ENCODE measurements around the gene MRM3.
"Not testable (repeated sequence)": the region's sequence is repeated elsewhere in the genome, so short reads cannot be mapped to it uniquely, and the experiment has no call there.

The MRM3 gene

DNA sequence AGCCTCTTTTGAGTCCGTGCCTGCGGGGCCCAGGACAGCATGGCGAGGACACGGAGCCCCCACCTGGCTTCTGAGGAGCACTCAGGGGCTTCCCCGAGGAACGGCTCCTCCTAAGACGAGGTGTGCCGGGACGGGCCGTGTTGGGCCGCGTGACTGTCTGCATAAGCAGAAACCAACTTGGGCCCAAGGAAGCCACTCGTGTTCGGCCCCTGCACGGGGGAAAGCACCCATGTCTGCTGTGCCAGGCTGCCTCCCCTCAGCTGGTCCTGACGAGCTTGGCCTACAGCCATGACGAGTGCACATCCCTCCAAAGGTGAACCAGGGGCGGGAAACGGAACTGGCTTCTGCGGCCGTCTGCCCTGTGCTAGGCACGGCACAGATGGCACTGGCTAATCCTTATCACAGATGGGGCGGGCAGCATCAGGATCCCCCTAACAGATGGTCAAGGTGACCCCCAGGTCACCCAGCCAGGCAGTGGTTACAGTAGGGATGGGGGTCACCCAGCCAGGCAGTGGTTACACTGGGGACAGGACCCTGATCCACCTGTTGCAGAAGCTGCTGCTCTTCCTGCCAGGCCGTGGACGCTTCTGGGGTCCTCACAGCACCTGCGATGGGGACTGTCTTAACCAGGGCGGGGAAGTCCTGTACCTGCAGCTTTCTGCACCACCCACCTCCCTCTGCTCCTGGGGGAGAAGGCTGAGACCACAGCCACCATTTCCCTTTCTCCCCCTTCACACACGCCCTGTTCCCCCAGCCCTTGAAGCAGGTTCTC is 25.6 kb downstream of the MRM3 start:
- H3K4me3 Mint-ChIP-seq, result no peak overlapping the region
- H3K36me3 Mint-ChIP-seq (ENCODE audit: low read depth), result no peaks in the 10 kb centered on the region
- no peaks in the 10 kb centered on the region for H3K4me1 Mint-ChIP-seq (ENCODE audit: low read depth)
- H3K27me3 Mint-ChIP-seq (ENCODE audit: low read depth), result no peaks in the 10 kb centered on the region
- no peak overlapping the region for H3K27ac Mint-ChIP-seq
- peaks cover 4% of the 10 kb centered on the region for H3K9me3 Mint-ChIP-seq
- no peak for DNase-seq (ENCODE audit: low spot score)

DNA sequence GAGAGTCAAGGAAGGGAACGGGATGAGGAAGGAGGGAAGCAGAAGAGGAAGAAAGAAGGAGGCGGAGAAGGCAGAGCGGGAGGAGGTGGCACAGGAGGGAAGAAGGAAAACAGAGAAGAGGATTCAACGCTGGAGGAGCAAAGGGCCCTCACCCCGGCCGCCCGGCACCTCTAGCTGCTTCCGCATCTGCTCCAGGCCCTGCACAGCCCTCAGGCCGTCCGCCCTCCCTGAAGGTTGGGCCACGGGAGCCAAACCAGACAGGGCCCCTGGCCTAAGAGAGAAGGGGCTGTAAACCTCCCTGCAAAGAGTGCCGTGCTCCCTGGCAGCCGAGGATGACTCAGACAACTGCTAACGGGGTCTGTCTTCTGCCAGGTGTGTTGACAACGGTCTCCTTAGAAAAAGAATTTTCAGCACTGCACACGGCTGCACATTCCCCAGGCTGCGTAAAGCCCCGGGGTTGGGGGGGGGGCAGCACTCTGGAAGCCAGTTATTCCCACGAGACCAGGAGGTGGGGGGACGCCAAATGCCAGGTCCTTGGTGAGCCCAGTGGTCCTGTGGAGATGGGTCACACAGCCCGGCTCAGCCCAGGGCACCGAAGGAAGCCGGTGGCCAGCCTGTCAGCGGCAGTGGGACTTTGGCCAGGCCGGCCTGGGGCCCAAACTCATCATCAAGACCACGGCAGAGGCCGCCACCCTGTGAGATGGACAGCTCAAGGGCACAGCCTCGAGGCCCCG is 29.1 kb downstream of the MRM3 start:
- Mint-ChIP-seq H3K36me3 (ENCODE audit: low read depth) (no peaks in the 10 kb centered on the region), H3K27ac (no peak overlapping the region), H3K27me3 (ENCODE audit: low read depth) (no peaks in the 10 kb centered on the region), H3K9me3 (peaks cover 4% of the 10 kb centered on the region), H3K4me1 (ENCODE audit: low read depth) (no peaks in the 10 kb centered on the region), H3K4me3 (no peak overlapping the region)
- DNase-seq (ENCODE audit: low spot score), result no peak

DNA sequence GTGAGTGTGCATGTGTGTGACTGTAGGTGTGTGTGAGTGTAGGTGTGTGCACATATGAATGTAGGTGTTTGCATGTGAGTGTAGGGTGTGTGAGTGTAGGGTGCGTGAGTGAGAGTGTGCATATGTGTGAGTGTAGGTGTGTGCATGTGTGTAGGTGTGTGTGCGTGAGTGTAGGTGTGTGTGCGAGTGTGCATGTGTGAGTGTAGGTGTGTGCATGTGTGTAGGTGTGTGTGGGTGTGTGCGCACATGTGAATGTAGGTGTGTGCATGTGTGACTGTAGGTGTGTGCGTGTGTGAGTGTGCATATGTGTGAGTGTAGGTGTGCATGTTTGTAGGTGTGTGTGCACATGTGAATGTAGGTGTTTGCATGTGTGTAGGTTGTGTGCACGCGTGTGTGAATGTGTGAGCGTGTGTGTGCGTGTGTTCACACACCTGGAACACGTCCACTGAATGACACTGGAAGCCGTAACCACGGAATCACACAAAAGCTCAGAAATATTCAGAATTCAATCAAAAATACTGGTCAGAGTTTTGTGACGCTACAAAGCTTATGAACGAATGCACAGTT is 30.6 kb downstream of the MRM3 start:
- Mint-ChIP-seq H3K27me3 (ENCODE audit: low read depth) (no peaks in the 10 kb centered on the region), H3K9me3 (peaks cover 4% of the 10 kb centered on the region), H3K4me3 (no peak overlapping the region), H3K4me1 (ENCODE audit: low read depth) (no peaks in the 10 kb centered on the region), H3K27ac (no peak overlapping the region), H3K36me3 (ENCODE audit: low read depth) (no peaks in the 10 kb centered on the region)
- no peak for DNase-seq (ENCODE audit: low spot score)

DNA sequence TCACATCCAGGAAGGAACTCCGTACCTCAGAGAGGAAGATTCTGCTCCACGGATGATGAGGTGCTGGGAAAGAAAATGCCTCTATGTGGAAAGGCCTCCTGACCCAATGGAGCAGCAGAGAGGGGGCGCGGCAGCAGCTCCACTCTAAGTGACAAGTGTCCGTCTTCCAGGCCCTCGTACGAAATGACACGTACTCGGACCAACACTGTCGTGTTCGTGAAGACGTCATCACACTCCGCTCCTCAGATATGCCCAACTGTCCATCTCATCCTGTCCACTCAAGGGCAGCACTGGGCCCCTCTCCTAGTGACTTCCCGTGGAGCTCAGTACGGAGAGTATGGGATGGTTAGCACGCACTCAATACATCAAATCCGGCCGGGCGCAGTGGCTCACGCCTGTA is 32.2 kb downstream of the MRM3 start:
- H3K27me3 Mint-ChIP-seq (ENCODE audit: low read depth), result no peaks in the 10 kb centered on the region
- H3K9me3 Mint-ChIP-seq, result peaks cover 4% of the 10 kb centered on the region
- H3K27ac Mint-ChIP-seq, result no peak overlapping the region
- H3K4me1 Mint-ChIP-seq (ENCODE audit: low read depth), result no peaks in the 10 kb centered on the region
- no peak overlapping the region for H3K4me3 Mint-ChIP-seq
- H3K36me3 Mint-ChIP-seq (ENCODE audit: low read depth), result no peaks in the 10 kb centered on the region
- DNase-seq (ENCODE audit: low spot score), result no peak

DNA sequence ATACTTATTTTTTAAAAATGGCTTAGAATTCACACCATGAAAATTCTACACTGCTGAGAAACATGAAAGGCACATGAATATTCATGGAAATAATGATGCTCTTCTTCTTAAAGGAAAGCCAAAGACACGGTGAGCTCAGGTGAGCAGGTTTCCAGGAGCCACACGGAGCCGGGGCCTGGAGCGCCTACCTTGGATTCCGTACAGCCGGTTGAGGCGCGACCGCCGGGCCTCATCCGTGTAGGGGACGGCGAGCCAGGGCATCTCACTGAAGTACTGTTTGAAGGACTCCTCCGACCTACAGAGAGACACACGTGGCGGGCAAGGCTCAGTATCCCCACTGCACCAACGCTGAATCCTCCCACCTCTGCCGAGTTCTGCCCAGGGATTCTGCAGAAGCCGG is 37.1 kb downstream of the MRM3 start:
- H3K4me1 Mint-ChIP-seq (ENCODE audit: low read depth), result no peaks in the 10 kb centered on the region
- no peaks in the 10 kb centered on the region for H3K36me3 Mint-ChIP-seq (ENCODE audit: low read depth)
- no peak for DNase-seq (ENCODE audit: low spot score)
- no peaks in the 10 kb centered on the region for H3K27me3 Mint-ChIP-seq (ENCODE audit: low read depth)
- H3K4me3 Mint-ChIP-seq, result no peak overlapping the region
- H3K27ac Mint-ChIP-seq, result no peak overlapping the region
- H3K9me3 Mint-ChIP-seq, result no peaks in the 10 kb centered on the region

DNA sequence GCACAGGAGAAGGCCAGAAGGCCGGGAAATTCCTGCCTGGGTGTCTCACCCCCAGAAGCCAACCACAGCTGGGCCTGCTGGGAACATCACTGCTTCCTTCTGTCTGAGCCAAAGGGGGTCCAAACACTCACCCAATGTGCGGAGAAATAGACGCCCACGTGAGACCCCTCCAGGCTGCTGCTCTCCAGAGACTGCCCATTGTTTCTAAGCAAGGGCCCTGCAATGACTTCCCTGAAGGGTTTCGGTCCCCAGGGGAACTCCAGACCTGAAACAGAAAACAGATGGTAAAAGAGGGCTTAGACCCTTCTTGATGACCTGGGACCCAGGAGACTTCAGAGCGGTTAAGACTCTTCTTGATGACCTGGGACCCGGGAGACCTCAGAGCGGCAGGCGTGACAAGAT is 41.3 kb downstream of the MRM3 start:
- no peaks in the 10 kb centered on the region for H3K27me3 Mint-ChIP-seq (ENCODE audit: low read depth)
- no peak overlapping the region for H3K27ac Mint-ChIP-seq
- no peak for DNase-seq (ENCODE audit: low spot score)
- H3K36me3 Mint-ChIP-seq (ENCODE audit: low read depth), result no peaks in the 10 kb centered on the region
- no peak overlapping the region for H3K4me3 Mint-ChIP-seq
- H3K4me1 Mint-ChIP-seq (ENCODE audit: low read depth), result no peaks in the 10 kb centered on the region
- no peaks in the 10 kb centered on the region for H3K9me3 Mint-ChIP-seq

DNA sequence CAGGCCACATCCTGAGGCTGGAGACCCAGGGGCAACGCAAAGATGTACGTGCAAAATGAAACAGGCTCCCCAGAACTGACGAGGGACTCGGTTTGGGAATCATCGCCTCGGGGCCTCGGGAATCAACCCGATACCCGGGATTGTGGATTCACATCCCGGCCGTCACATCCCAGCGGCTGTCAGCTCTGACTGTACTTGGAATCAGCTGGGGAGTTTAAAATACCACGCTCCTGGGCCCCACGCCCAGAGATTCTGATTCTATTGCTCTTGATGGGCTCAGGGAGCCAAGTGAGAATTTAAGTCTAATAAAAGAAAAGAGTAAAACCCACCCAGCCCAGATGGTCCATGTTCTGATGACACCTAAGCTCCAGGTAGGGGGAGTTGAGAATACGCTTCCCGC is 42.2 kb downstream of the MRM3 start:
- Mint-ChIP-seq H3K4me3 (no peak overlapping the region), H3K9me3 (no peaks in the 10 kb centered on the region), H3K27me3 (ENCODE audit: low read depth) (no peaks in the 10 kb centered on the region), H3K4me1 (ENCODE audit: low read depth) (no peaks in the 10 kb centered on the region), H3K27ac (no peak overlapping the region), H3K36me3 (ENCODE audit: low read depth) (no peaks in the 10 kb centered on the region)
- DNase-seq (ENCODE audit: low spot score), result no peak

DNA sequence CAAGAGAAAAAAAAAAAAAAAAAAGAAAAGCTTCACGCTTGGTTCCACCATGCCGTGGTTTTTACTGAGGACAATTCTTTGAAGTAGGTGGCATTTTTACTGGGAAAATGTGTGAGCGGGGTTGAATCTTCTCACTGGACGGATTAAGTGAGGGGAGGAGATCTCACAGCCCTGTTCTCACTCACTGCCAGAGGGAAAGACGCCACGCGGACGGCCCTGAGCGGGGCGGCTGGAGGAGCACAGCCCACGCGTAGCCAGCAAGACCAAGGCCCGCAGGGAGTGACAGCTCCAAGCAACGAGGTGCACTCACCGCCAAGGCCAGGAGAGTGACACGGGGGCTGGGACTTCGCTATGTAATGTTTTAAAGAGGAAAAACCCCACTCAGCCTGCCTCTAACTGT is 43.1 kb downstream of the MRM3 start:
- H3K4me3 Mint-ChIP-seq, result no peak overlapping the region
- DNase-seq (ENCODE audit: low spot score), result no peak
- no peaks in the 10 kb centered on the region for H3K36me3 Mint-ChIP-seq (ENCODE audit: low read depth)
- H3K27ac Mint-ChIP-seq, result no peak overlapping the region
- H3K27me3 Mint-ChIP-seq (ENCODE audit: low read depth), result no peaks in the 10 kb centered on the region
- H3K4me1 Mint-ChIP-seq (ENCODE audit: low read depth), result no peaks in the 10 kb centered on the region
- H3K9me3 Mint-ChIP-seq, result no peaks in the 10 kb centered on the region

DNA sequence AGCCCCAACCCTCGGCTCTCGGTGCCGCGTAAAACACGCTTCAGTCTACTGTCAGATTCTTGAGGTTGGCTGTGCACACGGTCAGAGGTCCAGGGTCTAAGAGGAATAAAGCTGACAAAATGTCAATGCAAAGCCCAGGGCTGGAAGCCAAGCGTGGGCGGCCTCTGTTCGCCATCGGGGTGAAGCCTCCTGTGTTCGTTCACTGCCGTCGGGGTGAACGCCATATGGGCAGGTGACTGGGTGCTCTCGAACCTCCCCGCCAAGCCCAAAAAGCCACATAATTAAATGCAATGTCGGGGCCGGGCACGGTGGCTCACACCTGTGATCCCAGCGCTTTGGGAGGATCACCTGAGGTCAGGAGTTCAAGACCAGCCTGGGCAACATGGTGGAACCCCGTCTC is 44.6 kb downstream of the MRM3 start:
- Mint-ChIP-seq H3K27ac (no peak overlapping the region), H3K4me1 (ENCODE audit: low read depth) (no peaks in the 10 kb centered on the region), H3K9me3 (no peaks in the 10 kb centered on the region), H3K27me3 (ENCODE audit: low read depth) (no peaks in the 10 kb centered on the region), H3K4me3 (no peak overlapping the region), H3K36me3 (ENCODE audit: low read depth) (no peaks in the 10 kb centered on the region)
- DNase-seq (ENCODE audit: low spot score), result no peak

DNA sequence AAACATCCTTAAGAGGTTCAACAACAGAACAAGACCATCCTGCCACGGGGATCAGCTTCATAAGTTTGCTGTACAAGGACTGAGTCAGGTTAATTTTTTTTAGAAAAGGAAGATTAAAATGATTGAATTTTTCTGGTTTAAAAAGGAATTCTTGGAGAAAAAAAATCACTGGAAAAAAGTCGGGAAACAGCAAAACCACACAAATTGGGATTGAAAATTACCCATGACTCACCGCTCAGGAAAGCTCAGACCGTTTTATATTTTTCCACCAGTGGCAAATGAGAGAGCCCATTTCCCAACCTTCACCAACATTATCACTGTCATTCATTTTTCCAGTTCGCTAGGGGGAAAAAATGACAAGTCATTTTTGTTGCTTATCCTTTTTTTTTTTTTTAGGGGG is 46.6 kb downstream of the MRM3 start:
- Mint-ChIP-seq H3K4me1 (ENCODE audit: low read depth) (no peaks in the 10 kb centered on the region), H3K27ac (no peak overlapping the region), H3K27me3 (ENCODE audit: low read depth) (no peaks in the 10 kb centered on the region), H3K9me3 (no peaks in the 10 kb centered on the region), H3K4me3 (no peak overlapping the region), H3K36me3 (ENCODE audit: low read depth) (no peaks in the 10 kb centered on the region)
- no peak for DNase-seq (ENCODE audit: low spot score)

DNA sequence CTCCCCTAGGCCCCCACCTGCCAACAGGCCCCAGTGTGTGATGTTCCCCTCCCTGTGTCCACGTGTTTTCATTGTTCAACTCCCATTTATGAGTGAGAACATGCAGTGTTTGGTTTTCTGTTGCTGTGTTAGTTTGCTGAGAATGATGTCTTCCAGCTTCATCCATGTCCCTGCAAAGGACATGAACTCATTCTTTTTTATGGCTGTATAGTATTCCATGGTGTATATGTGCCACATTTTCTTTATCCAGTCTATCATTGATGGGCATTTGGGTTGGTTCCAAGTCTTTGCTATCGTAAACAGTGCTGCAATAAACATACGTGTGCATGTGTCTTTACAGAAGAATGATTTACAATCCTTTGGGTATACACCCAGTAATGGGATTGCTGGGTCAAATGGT is 47.5 kb downstream of the MRM3 start:
- not testable (repeated sequence) for H3K27ac Mint-ChIP-seq; H3K36me3 Mint-ChIP-seq (ENCODE audit: low read depth); H3K4me3 Mint-ChIP-seq; DNase-seq (ENCODE audit: low spot score); H3K4me1 Mint-ChIP-seq (ENCODE audit: low read depth); H3K27me3 Mint-ChIP-seq (ENCODE audit: low read depth); H3K9me3 Mint-ChIP-seq

DNA sequence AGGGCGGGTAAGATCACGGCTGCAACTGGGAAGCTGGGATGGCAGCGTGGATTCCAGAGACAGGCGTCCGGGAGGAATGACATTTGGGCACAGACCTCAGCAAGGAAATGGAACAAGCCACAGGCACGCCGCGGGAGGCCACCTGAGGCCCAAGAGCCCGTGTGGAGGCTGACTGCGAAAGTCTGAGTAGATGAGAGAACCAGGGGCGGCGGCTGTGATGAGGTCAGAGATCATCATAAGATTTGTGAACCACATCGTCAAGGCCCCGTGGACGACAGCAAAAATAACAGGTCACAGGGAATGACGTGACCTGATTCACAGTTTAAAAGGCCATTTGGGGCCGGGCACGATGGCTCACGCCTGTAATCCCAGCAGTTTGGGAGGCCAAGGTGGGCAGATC is 48.2 kb downstream of the MRM3 start:
- Mint-ChIP-seq H3K4me3 (no peak overlapping the region), H3K4me1 (ENCODE audit: low read depth) (no peaks in the 10 kb centered on the region), H3K36me3 (ENCODE audit: low read depth) (no peaks in the 10 kb centered on the region), H3K27me3 (ENCODE audit: low read depth) (no peaks in the 10 kb centered on the region), H3K27ac (no peak overlapping the region), H3K9me3 (no peaks in the 10 kb centered on the region)
- no peak for DNase-seq (ENCODE audit: low spot score)

DNA sequence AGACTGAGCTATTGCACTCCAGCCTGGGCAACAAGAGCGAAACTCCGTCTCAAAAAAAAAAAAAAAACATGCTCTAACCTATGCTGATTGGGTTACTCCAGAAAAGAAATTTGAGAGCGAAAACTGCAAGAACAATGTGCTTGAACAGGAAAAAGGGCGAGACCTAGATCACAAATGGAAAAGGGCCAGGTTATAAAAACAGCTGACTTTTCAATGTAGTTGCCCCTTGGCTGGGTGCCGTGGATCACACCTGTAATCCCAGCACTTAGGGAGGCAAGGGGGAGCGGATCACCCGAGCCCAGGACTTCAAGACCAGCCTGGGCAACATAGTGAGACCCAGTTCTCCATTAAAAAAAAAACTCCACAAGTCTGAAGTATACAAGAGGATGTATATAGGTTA is 48.8 kb downstream of the MRM3 start:
- DNase-seq (ENCODE audit: low spot score), result no peak
- Mint-ChIP-seq H3K27ac (no peak overlapping the region), H3K4me3 (no peak overlapping the region), H3K9me3 (no peaks in the 10 kb centered on the region), H3K27me3 (ENCODE audit: low read depth) (no peaks in the 10 kb centered on the region), H3K36me3 (ENCODE audit: low read depth) (no peaks in the 10 kb centered on the region), H3K4me1 (ENCODE audit: low read depth) (no peaks in the 10 kb centered on the region)

DNA sequence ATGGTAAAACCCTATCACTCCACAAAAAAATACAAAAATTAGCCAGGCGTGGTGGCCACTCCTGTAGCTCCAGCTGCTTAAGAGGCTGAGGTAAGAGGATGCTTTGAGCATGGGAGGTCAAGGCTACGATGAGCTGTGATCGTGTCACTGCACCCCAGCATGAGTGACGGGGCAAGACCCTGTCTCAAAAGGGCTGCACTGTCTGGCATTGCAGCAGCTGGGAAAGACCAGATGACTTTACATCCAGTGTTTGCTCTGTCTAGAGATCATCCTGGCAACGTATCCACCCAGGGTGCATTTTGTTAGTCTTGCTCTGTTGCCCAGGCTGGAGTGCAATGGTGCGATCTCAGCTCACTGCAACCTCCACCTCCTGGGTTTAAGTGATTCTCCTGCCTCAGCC is 52.0 kb downstream of the MRM3 start:
- Mint-ChIP-seq H3K27me3 (ENCODE audit: low read depth) (no peaks in the 10 kb centered on the region), H3K4me1 (ENCODE audit: low read depth) (no peaks in the 10 kb centered on the region), H3K9me3 (no peaks in the 10 kb centered on the region), H3K4me3 (no peak overlapping the region), H3K27ac (no peak overlapping the region), H3K36me3 (ENCODE audit: low read depth) (no peaks in the 10 kb centered on the region)
- DNase-seq (ENCODE audit: low spot score), result no peak
